GM23338 (cell line): ENCODE data around the gene GPC6. TPM values are rescaled to one million over a fixed set of nuclear protein-coding genes. Genes with fewer than 3 reads are reported as not detected.
A peak's percentile ranks its signal among the peaks of the same experiment; 100 is the strongest.

Experiments used
- ATAC-seq: fragments of 200-7000 bp; cut with Tn5 transposase; 3 replicates; pipeline ENCODE4 v1.9.1; 2020
- DNase-seq: peaks from one replicate; pipeline ENCODE4 v3.0.0-alpha.2; 2015; ENCODE audit warnings: low spot score
- H2AFZ ChIP-seq: fragments of 200-600 bp; sonication (generic); 2 replicates; pipeline ENCODE4 v1.8.0; 2016; ENCODE audit warnings: antibody characterized with exemption, mild to moderate bottlenecking, moderate library complexity
- H3F3A ChIP-seq: fragments of 200-600 bp; sonication (generic); replicated peaks from 2 replicates; pipeline ENCODE4 v1.8.0; 2017; ENCODE audit warnings: antibody characterized with exemption, mixed run types, low read depth
- H3K27ac ChIP-seq: fragments of 200-600 bp; sonication (generic); 2 replicates; pipeline ENCODE4 v1.6.1; 2016; ENCODE audit warnings: low read depth
- H3K27me3 ChIP-seq: fragments of 200-600 bp; sonication (generic); 2 replicates; pipeline ENCODE4 v1.8.0; 2016; ENCODE audit warnings: mild to moderate bottlenecking, mixed run types, moderate library complexity; ENCODE audit not compliant: insufficient read depth
- H3K36me3 ChIP-seq: fragments of 200-600 bp; sonication (generic); 2 replicates; pipeline ENCODE4 v1.8.0; 2016; ENCODE audit warnings: mild to moderate bottlenecking; ENCODE audit not compliant: insufficient read depth
- H3K4me1 ChIP-seq: fragments of 200-600 bp; sonication (generic); 2 replicates; pipeline ENCODE4 v1.8.0; 2016; ENCODE audit warnings: mild to moderate bottlenecking, moderate library complexity; ENCODE audit not compliant: insufficient read depth
- H3K4me2 ChIP-seq: fragments of 200-600 bp; sonication (generic); 2 replicates; pipeline ENCODE4 v1.7.1; 2017; ENCODE audit warnings: mixed run types
- H3K4me3 ChIP-seq: fragments of 200-600 bp; sonication (generic); 2 replicates; pipeline ENCODE4 v1.6.1; 2016; ENCODE audit warnings: mixed run types
- H3K79me2 ChIP-seq: fragments of 200-600 bp; sonication (generic); replicated peaks from 2 replicates; pipeline ENCODE4 v1.8.0; 2017; ENCODE audit warnings: mild to moderate bottlenecking; ENCODE audit not compliant: insufficient read depth
- H3K9me2 ChIP-seq: fragments of 200-600 bp; sonication (generic); 2 replicates; pipeline ENCODE4 v1.8.0; 2017; ENCODE audit not compliant: insufficient read depth
- H4K20me1 ChIP-seq: fragments of 200-600 bp; sonication (generic); replicated peaks from 2 replicates; pipeline ENCODE4 v1.8.0; 2017; ENCODE audit warnings: mild to moderate bottlenecking; ENCODE audit not compliant: insufficient read depth
- H3K27ac Mint-ChIP-seq: 2 replicates; pipeline ENCODE4 v1.8.0; 2020; ENCODE audit warnings: inconsistent platforms, mild to moderate bottlenecking, moderate library complexity, mixed read lengths
- H3K27me3 Mint-ChIP-seq: 3 replicates; pipeline ENCODE4 v1.8.0; 2022; ENCODE audit warnings: low read depth, mild to moderate bottlenecking, moderate library complexity, mixed read lengths, inconsistent platforms; ENCODE audit not compliant: insufficient read depth, poor library complexity
- H3K36me3 Mint-ChIP-seq: 3 replicates; pipeline ENCODE4 v1.8.0; 2021; ENCODE audit warnings: low read depth, mild to moderate bottlenecking, inconsistent platforms, moderate library complexity, mixed read lengths
- H3K4me1 Mint-ChIP-seq: 3 replicates; pipeline ENCODE4 v1.8.0; 2020; ENCODE audit warnings: mild to moderate bottlenecking, inconsistent platforms, mixed read lengths
- H3K4me3 Mint-ChIP-seq: 3 replicates; pipeline ENCODE4 v1.8.0; 2021; ENCODE audit warnings: moderate library complexity, mild to moderate bottlenecking, inconsistent platforms, mixed read lengths
- H3K9me3 Mint-ChIP-seq: 3 replicates; pipeline ENCODE4 v1.8.0; 2020; ENCODE audit warnings: moderate library complexity, mild to moderate bottlenecking, inconsistent platforms, mixed read lengths
- EZH2 ChIP-seq: fragments of 200-600 bp; sonication (generic); IDR thresholded peaks from one replicate; pipeline ENCODE4 v1.8.0; 2017; ENCODE audit warnings: antibody characterized with exemption, mild to moderate bottlenecking, low read depth; ENCODE audit not compliant: unreplicated experiment
- EZH2phosphoT487 ChIP-seq: fragments of 200-600 bp; sonication (generic); IDR thresholded peaks from one replicate; pipeline ENCODE4 v1.8.1; 2018; ENCODE audit warnings: antibody characterized with exemption; ENCODE audit not compliant: unreplicated experiment
- JUNB ChIP-seq: IDR thresholded peaks from one replicate; pipeline ENCODE4 v1.6.1; 2016; ENCODE audit warnings: antibody characterized with exemption; ENCODE audit not compliant: unreplicated experiment
- NANOG ChIP-seq: IDR thresholded peaks from 2 replicates; pipeline ENCODE4 v1.6.1; 2016; ENCODE audit warnings: antibody characterized with exemption, borderline replicate concordance
- POLR2AphosphoS5 ChIP-seq: IDR thresholded peaks from 2 replicates; pipeline ENCODE4 v1.6.1; 2016; ENCODE audit warnings: antibody characterized with exemption, low read depth
- ZNF114 ChIP-seq: fragments of 250-450 bp; sonication (Bioruptor Pico); IDR thresholded peaks from 2 replicates; pipeline ENCODE4 v1.5.0; 2020; ENCODE audit warnings: mild to moderate bottlenecking, moderate library complexity
- polyA plus RNA-seq: library from polyadenylated mRNA; unstranded; fragments of >200 nt; fragmentation: Nextera tagmentation; extraction: Ambion mirVana; gene quantifications from 2 replicates; pipeline ENCODE4 v1.2.1, GENCODE V29; 2016
- total RNA-seq: library from RNA; depleted of rRNA; stranded (reverse); fragments of >200 nt; shearing (Covaris generic); gene quantifications from 2 replicates; pipeline ENCODE4 v1.2.3, GENCODE V29; 2014
- TF ChIP-seq, protein P1 (sequence below): IDR thresholded peaks from one replicate; pipeline ENCODE4 v1.6.1; 2018; ENCODE audit warnings: antibody characterized with exemption; ENCODE audit not compliant: unreplicated experiment
- TF ChIP-seq, protein P2 (sequence below): IDR thresholded peaks from 2 replicates; pipeline ENCODE4 v1.6.1; 2016; ENCODE audit warnings: antibody characterized with exemption

The GPC6 gene
- total and polyA plus RNA-seq, 2 experiments from 2014 or later, result 6.4 to 28.6 TPM

DNA sequence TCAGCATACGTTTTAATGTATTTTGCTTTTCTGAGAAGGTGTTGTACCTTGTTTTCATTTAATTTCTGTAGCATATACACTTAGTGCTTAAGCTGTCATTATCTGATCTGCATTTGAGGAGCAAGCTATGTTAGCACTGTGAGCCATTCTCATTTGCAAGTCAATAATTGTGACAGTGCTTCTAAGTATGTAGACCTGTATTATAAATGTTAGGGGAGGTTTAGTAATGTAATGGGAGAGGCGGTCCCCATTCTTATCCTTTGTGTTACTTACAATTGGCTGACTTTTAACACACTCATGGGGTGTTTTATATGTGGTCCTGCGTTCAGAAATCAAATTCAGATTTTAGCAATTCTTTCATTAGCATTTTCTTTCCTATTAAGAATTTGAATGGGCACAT lies 90.2 kb downstream of the GPC6 start:
- Histone ChIP-seq H3F3A (no peaks in the 10 kb centered on the region), H2AFZ (no peak overlapping the region), H3K36me3 (no peaks in the 10 kb centered on the region), H4K20me1 (no peaks in the 10 kb centered on the region), H3K4me1 (peaks cover 53% of the 10 kb centered on the region), H3K4me2 (peak overlapping the region; percentile 37; the same call in 1 of the 2 replicates), H3K27me3 (no peaks in the 10 kb centered on the region), H3K27ac (no peak overlapping the region), H3K9me2 (no peaks in the 10 kb centered on the region), H3K79me2 (peaks cover 21% of the 10 kb centered on the region), H3K4me3 (no peak overlapping the region)
- H3K27ac Mint-ChIP-seq, result 0 out of 2 replicates have a peak overlapping the region, but pooled peaks have one; percentile 65
- no peaks in the 10 kb centered on the region for H3K9me3 Mint-ChIP-seq
- no peak for TF ChIP-seq POLR2AphosphoS5
- 0 out of 2 replicates have a peak, but pooled peaks have one; percentile 20 for TF ChIP-seq NANOG
- no peak for TF ChIP-seq EZH2
- no peak for TF ChIP-seq ZNF114 (CRISPR knock-in tag)
- no peaks in the 10 kb centered on the region for H3K27me3 Mint-ChIP-seq
- peaks cover 53% of the 10 kb centered on the region for H3K4me1 Mint-ChIP-seq
- no peak overlapping the region for H3K4me3 Mint-ChIP-seq
- ATAC-seq, result peak; percentile 45; the same call in 2 of the 3 replicates
- no peak for DNase-seq
- H3K36me3 Mint-ChIP-seq, result no peaks in the 10 kb centered on the region

- Histone ChIP-seq H3F3A (no peaks in the 10 kb centered on the region), H2AFZ (no peak overlapping the region), H4K20me1 (no peaks in the 10 kb centered on the region), H3K27ac (no peak overlapping the region), H3K4me3 (no peak overlapping the region), H3K79me2 (peaks cover 24% of the 10 kb centered on the region), H3K4me2 (no peak overlapping the region), H3K27me3 (no peaks in the 10 kb centered on the region), H3K9me2 (no peaks in the 10 kb centered on the region), H3K4me1 (peaks cover 56% of the 10 kb centered on the region), H3K36me3 (no peaks in the 10 kb centered on the region)
- peak; percentile 46 for ATAC-seq
- Mint-ChIP-seq H3K9me3 (no peaks in the 10 kb centered on the region), H3K36me3 (no peaks in the 10 kb centered on the region), H3K4me1 (peaks cover 57% of the 10 kb centered on the region), H3K4me3 (no peak overlapping the region), H3K27me3 (no peaks in the 10 kb centered on the region), H3K27ac (no peak overlapping the region)
- peak; percentile 37 for DNase-seq
- TF ChIP-seq JUNB (no peak), ZNF114 (CRISPR knock-in tag) (no peak), EZH2phosphoT487 (no peak)
- TF ChIP-seq, protein P1, sequence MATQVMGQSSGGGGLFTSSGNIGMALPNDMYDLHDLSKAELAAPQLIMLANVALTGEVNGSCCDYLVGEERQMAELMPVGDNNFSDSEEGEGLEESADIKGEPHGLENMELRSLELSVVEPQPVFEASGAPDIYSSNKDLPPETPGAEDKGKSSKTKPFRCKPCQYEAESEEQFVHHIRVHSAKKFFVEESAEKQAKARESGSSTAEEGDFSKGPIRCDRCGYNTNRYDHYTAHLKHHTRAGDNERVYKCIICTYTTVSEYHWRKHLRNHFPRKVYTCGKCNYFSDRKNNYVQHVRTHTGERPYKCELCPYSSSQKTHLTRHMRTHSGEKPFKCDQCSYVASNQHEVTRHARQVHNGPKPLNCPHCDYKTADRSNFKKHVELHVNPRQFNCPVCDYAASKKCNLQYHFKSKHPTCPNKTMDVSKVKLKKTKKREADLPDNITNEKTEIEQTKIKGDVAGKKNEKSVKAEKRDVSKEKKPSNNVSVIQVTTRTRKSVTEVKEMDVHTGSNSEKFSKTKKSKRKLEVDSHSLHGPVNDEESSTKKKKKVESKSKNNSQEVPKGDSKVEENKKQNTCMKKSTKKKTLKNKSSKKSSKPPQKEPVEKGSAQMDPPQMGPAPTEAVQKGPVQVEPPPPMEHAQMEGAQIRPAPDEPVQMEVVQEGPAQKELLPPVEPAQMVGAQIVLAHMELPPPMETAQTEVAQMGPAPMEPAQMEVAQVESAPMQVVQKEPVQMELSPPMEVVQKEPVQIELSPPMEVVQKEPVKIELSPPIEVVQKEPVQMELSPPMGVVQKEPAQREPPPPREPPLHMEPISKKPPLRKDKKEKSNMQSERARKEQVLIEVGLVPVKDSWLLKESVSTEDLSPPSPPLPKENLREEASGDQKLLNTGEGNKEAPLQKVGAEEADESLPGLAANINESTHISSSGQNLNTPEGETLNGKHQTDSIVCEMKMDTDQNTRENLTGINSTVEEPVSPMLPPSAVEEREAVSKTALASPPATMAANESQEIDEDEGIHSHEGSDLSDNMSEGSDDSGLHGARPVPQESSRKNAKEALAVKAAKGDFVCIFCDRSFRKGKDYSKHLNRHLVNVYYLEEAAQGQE, result peak; percentile 55
- TF ChIP-seq, protein P2, sequence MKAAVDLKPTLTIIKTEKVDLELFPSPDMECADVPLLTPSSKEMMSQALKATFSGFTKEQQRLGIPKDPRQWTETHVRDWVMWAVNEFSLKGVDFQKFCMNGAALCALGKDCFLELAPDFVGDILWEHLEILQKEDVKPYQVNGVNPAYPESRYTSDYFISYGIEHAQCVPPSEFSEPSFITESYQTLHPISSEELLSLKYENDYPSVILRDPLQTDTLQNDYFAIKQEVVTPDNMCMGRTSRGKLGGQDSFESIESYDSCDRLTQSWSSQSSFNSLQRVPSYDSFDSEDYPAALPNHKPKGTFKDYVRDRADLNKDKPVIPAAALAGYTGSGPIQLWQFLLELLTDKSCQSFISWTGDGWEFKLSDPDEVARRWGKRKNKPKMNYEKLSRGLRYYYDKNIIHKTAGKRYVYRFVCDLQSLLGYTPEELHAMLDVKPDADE, result no peak
These were observed 92.1 kb downstream of the GPC6 start for GRCh38 chr13:93318534-93319254.
